Measurements from ENCODE around the gene TMEM59. TPM values are rescaled to one million over a fixed set of nuclear protein-coding genes. Genes with fewer than 3 reads are reported as not detected.

Gene TMEM59
- total and polyA plus RNA-seq, 2 of the 8 experiments (the other 6 are each of a cell fraction or from before 2014, with no cell fraction given): 116 to 139 TPM

- no peak overlapping the region for H2BK120ac ChIP-seq (replicated peaks; ENCODE audit: low read depth, low read length)
- no peak overlapping the region for H2BK20ac ChIP-seq (ENCODE audit: low read length)
Measured at GRCh38 chr1:54008876-54009275, 44.1 kb downstream of the TMEM59 start.

More at GRCh38 chr1:54008876-54009275, 44.1 kb downstream of the TMEM59 start:
- H2AFZ ChIP-seq (ENCODE audit: low read length): no peak overlapping the region
- H3K9ac ChIP-seq (replicated peaks in 1 of 4; ENCODE audit: extremely low read depth in 1 of 4, low read depth in 3 of 4, low read length in 3 of 4): no peak overlapping the region
- H3K4me1 ChIP-seq (replicated peaks in 1 of 4; ENCODE audit: control insufficient read depth in 3 of 4, insufficient read depth in 4 of 4, low read length in 3 of 4): no peaks in the 10 kb centered on the region; a peak in 1 of 7 replicates
- DNase-seq (ENCODE audit: low read depth in 1 of 2, low spot score in 2 of 2) (peak in 1 of 2 experiments; percentile 43), FAIRE-seq (no peak)
- POLR2A ChIA-PET (ENCODE audit: partially characterized antibody): no interaction called here
- no peak overlapping the region for H2BK12ac ChIP-seq (ENCODE audit: low read depth, low read length)
- H3K4me2 ChIP-seq (ENCODE audit: insufficient read depth in 1 of 2, low read depth in 2 of 2, low read length in 2 of 2): no peak overlapping the region
- H2AK5ac ChIP-seq (ENCODE audit: low read depth, low read length): no peak overlapping the region
- H4K5ac ChIP-seq (ENCODE audit: insufficient read length, low read depth, low read length): no peak overlapping the region
- H4K91ac ChIP-seq (replicated peaks; ENCODE audit: insufficient read length, low read length): no peak overlapping the region
- no peak overlapping the region for H2BK15ac ChIP-seq (ENCODE audit: low read length)
- H3K4ac ChIP-seq (replicated peaks; ENCODE audit: insufficient read length, low read depth, low read length): no peak overlapping the region
- H2BK5ac ChIP-seq (ENCODE audit: low read depth, low read length): no peak overlapping the region
- H3K4me3 ChIP-seq (ENCODE audit: extremely low read depth in 1 of 4, insufficient read depth in 2 of 4, low read depth in 3 of 4, low read length in 4 of 4): no peak overlapping the region
- no peaks in the 10 kb centered on the region for H3K36me3 ChIP-seq (ENCODE audit: control insufficient read depth in 2 of 4, insufficient read depth in 4 of 4, low read length in 3 of 4)
- TF ChIP-seq HDAC6 (IDR thresholded peaks at IDR 0.05; ENCODE audit: low read depth, low read length) (no peak), ATF2 (IDR thresholded peaks at IDR 0.05; ENCODE audit: low read length) (no peak), BACH1 (IDR thresholded peaks at IDR 0.05; ENCODE audit: low read length) (no peak), POLR2A (IDR thresholded peaks at IDR 0.05; ENCODE audit: control extremely low read depth in 1 of 2, low read depth in 2 of 2, low read length in 2 of 2) (no peak), CEBPB (IDR thresholded peaks at IDR 0.05; ENCODE audit: low read depth, low read length) (no peak), SP2 (IDR thresholded peaks at IDR 0.05; ENCODE audit: low read length) (no peak)
- 90% methylated on average over 13 of the region's 13 CpGs; no CpG with 5 or more reads in 1 of the 2 experiments for WGBS, 2 experiments (ENCODE audit: extremely low coverage in 1 of 2, insufficient coverage in 1 of 2, insufficient read length in 1 of 2, insufficient replicate concordance in 2 of 2, low coverage in 1 of 2, low lambda C conversion rate in 2 of 2, missing lambda C conversion rate in 1 of 2)
- CTCF ChIA-PET (ENCODE audit: partially characterized antibody): interaction anchor here (0.5 to 2.4 kb wide), 7 partner anchors 9 to 819 kb away, joined by 3 to 8 read pairs (median 4); partner anchors contain the start of gene LDLRAD1
- H3K23me2 ChIP-seq (ENCODE audit: low read depth, low read length): no peaks in the 10 kb centered on the region; the same call in 1 of the 2 replicates
- no peaks in the 10 kb centered on the region for H4K20me1 ChIP-seq (replicated peaks in 1 of 2; ENCODE audit: control insufficient read depth in 1 of 2, insufficient read depth in 2 of 2, low read length in 2 of 2)
- H3K27me3 ChIP-seq (replicated peaks in 1 of 4; ENCODE audit: control insufficient read depth in 3 of 4, extremely low read depth in 1 of 4, insufficient read depth in 3 of 4, low read length in 3 of 4): no peaks in the 10 kb centered on the region
- no peaks in the 10 kb centered on the region for H3K79me1 ChIP-seq (ENCODE audit: low read depth, low read length)
- no peak overlapping the region for H3K14ac ChIP-seq (ENCODE audit: insufficient read length)
- no peaks in the 10 kb centered on the region for H3K79me2 ChIP-seq (ENCODE audit: control insufficient read depth in 1 of 2, insufficient read depth in 2 of 2, low read length in 2 of 2)
- H3K9me3 ChIP-seq (ENCODE audit: insufficient read depth in 2 of 2, low read depth in 1 of 2, low read length in 1 of 2): peaks cover 3 to 17% of the 10 kb centered on the region in 2 experiments; a peak in 3 of 4 replicates
- H3K27ac ChIP-seq (ENCODE audit: low read depth, low read length): no peak overlapping the region
- no peak overlapping the region for H3K23ac ChIP-seq (ENCODE audit: insufficient read length)
- H3K56ac ChIP-seq (replicated peaks; ENCODE audit: insufficient read length, low read depth, low read length): no peak overlapping the region
- H4K8ac ChIP-seq (ENCODE audit: extremely low read depth, insufficient read depth, low read length): no peak overlapping the region
- no peak overlapping the region for H3K18ac ChIP-seq (ENCODE audit: extremely low read depth, low read length)
